ENCODE measurements around the gene SSR1.

GRCh38 chr6:7323074-7323473 is 10.1 kb upstream of the SSR1 start:
- TF ChIP-seq CTCF (IDR thresholded peaks at IDR 0.05; ENCODE audit: insufficient read depth, low read length) (no peak), REST (IDR thresholded peaks at IDR 0.05; ENCODE audit: insufficient replicate concordance, low read depth) (no peak), POLR2AphosphoS5 (IDR thresholded peaks at IDR 0.05; ENCODE audit: low read depth) (no peak), GABPA (IDR thresholded peaks at IDR 0.05; ENCODE audit: low read depth) (no peak)

Data from HL-60 (cell line).